ENCODE measurements around the gene GNAZ. TPM values are rescaled to one million over a fixed set of nuclear protein-coding genes. Genes with fewer than 3 reads are reported as not detected.

Gene GNAZ
- total RNA-seq, 1 donor from 2014 or later, result 1.1 TPM

DNA sequence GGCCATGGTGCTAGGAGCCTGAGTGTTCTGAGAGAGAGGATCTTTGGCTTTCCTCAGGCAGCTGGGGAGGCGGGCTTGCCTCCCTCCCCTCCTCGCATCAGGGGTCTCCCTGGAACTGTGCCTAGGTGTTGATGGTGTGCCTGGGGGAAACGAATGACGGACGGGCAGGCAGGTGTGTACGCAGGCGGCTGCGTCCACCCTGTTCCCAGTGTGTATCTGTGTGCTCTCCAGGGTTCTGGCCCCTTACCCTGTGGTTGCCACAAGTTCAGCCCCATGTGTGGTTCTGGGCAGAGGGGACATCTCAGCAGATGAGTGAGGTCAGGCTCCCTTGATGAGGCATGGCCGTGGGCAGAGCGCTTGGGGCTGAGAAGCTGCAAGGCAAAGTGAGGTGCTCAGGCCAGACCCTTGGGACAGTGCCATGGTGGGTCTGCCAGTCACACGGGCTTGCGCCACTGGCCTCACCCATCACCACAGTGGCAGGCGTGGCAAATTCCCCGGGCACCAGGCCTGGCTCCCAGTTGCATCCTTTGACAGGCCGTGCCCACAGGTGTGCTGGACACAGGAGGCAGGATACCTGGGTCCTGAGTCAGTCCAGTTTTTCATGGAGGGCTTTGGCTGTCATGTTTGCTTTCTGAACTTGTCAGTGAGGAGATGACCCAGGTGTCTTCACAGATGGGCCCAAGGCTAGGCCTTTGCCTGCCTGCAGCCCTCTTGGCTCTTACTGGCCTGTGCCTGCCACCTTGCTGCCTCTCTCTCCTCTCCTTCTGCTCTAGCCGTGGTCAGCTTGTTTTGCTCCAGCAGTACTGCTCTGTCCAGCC, 27.3 kb downstream of the GNAZ start:
- H3K4me3 Mint-ChIP-seq (ENCODE audit: unreplicated experiment), result no peak overlapping the region
- H3K36me3 Mint-ChIP-seq (ENCODE audit: low read depth, unreplicated experiment), result no peaks in the 10 kb centered on the region
- H3K4me1 ChIP-seq (ENCODE audit: insufficient read depth, low read length), result no peaks in the 10 kb centered on the region
- H2AFZ ChIP-seq (ENCODE audit: low read depth, low read length), result no peak overlapping the region
- no peaks in the 10 kb centered on the region for H3K9me3 ChIP-seq (ENCODE audit: insufficient read depth, low read depth, low read length)
- peaks cover 33% of the 10 kb centered on the region for H3K27me3 Mint-ChIP-seq (ENCODE audit: low read depth, unreplicated experiment)
- no peak overlapping the region for H3K27ac ChIP-seq (ENCODE audit: low read depth, low read length)
- TF ChIP-seq, protein P1, sequence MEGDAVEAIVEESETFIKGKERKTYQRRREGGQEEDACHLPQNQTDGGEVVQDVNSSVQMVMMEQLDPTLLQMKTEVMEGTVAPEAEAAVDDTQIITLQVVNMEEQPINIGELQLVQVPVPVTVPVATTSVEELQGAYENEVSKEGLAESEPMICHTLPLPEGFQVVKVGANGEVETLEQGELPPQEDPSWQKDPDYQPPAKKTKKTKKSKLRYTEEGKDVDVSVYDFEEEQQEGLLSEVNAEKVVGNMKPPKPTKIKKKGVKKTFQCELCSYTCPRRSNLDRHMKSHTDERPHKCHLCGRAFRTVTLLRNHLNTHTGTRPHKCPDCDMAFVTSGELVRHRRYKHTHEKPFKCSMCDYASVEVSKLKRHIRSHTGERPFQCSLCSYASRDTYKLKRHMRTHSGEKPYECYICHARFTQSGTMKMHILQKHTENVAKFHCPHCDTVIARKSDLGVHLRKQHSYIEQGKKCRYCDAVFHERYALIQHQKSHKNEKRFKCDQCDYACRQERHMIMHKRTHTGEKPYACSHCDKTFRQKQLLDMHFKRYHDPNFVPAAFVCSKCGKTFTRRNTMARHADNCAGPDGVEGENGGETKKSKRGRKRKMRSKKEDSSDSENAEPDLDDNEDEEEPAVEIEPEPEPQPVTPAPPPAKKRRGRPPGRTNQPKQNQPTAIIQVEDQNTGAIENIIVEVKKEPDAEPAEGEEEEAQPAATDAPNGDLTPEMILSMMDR (IDR thresholded peaks at IDR 0.05; ENCODE audit: insufficient read depth, low read depth, low read length), result no peak
- no peak for TF ChIP-seq EZH2 (IDR thresholded peaks at IDR 0.05; ENCODE audit: insufficient read depth, low read length)
- peaks cover 4% of the 10 kb centered on the region for H4K20me1 ChIP-seq (ENCODE audit: insufficient read depth, low read length)
- no peaks in the 10 kb centered on the region for H3K27me3 ChIP-seq (ENCODE audit: insufficient read depth, low read length)
- DNase-seq (ENCODE audit: low read depth) (no peak), FAIRE-seq (no peak)
- no peaks in the 10 kb centered on the region for H3K79me2 ChIP-seq (ENCODE audit: insufficient read depth, low read length)
- H3K4me2 ChIP-seq (ENCODE audit: low read length), result no peak overlapping the region
- H3K4me1 Mint-ChIP-seq (ENCODE audit: low read depth, unreplicated experiment), result no peaks in the 10 kb centered on the region
- H3K36me3 ChIP-seq (ENCODE audit: insufficient read depth, low read length), result no peaks in the 10 kb centered on the region
- no peak overlapping the region for H3K4me3 ChIP-seq (ENCODE audit: insufficient read depth, low read depth, low read length)
- H3K9me3 Mint-ChIP-seq (ENCODE audit: unreplicated experiment), result no peaks in the 10 kb centered on the region
- no peak overlapping the region for H3K27ac Mint-ChIP-seq (ENCODE audit: unreplicated experiment)
- no peak overlapping the region for H3K9ac ChIP-seq (ENCODE audit: low read length)

DNA sequence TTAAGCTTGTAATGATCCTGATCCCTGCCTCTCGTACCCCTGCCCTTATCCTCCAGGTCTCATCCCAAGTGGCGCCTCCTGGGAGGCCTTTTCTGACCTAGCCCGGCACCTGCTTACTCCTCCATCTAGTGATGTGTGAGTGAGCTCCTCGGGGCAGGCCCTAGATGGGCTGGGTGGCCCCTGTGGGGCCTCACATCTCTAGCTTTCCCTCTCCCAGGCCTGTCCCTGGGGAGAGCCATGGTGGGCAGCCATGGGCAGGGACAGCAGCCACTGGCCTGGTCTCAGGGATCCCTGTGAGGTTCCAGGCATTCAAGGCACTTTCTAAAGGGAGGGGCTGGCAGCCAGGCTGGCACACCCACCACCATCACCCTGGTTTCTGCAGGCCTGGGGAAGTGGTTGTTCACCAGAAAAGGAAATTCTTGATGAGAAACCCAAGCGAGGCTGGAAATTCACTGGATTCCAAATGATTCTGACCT, 27.9 kb downstream of the GNAZ start:
- TF ChIP-seq, protein P1 (IDR thresholded peaks at IDR 0.05; ENCODE audit: insufficient read depth, low read depth, low read length), result no peak
- no peak for TF ChIP-seq EZH2 (IDR thresholded peaks at IDR 0.05; ENCODE audit: insufficient read depth, low read length)
- Mint-ChIP-seq H3K27me3 (ENCODE audit: low read depth, unreplicated experiment) (peaks cover 40% of the 10 kb centered on the region), H3K27ac (ENCODE audit: unreplicated experiment) (no peak overlapping the region), H3K36me3 (ENCODE audit: low read depth, unreplicated experiment) (no peaks in the 10 kb centered on the region), H3K4me1 (ENCODE audit: low read depth, unreplicated experiment) (no peaks in the 10 kb centered on the region), H3K9me3 (ENCODE audit: unreplicated experiment) (no peaks in the 10 kb centered on the region), H3K4me3 (ENCODE audit: unreplicated experiment) (no peak overlapping the region)
- Histone ChIP-seq H2AFZ (ENCODE audit: low read depth, low read length) (no peak overlapping the region), H3K9me3 (ENCODE audit: insufficient read depth, low read depth, low read length) (no peaks in the 10 kb centered on the region), H3K4me3 (ENCODE audit: insufficient read depth, low read depth, low read length) (no peak overlapping the region), H3K27ac (ENCODE audit: low read depth, low read length) (no peak overlapping the region), H3K27me3 (ENCODE audit: insufficient read depth, low read length) (no peaks in the 10 kb centered on the region), H3K9ac (ENCODE audit: low read length) (no peak overlapping the region), H3K4me2 (ENCODE audit: low read length) (no peak overlapping the region), H4K20me1 (ENCODE audit: insufficient read depth, low read length) (peaks cover 4% of the 10 kb centered on the region), H3K79me2 (ENCODE audit: insufficient read depth, low read length) (no peaks in the 10 kb centered on the region), H3K36me3 (ENCODE audit: insufficient read depth, low read length) (no peaks in the 10 kb centered on the region), H3K4me1 (ENCODE audit: insufficient read depth, low read length) (no peaks in the 10 kb centered on the region)
- FAIRE-seq, result no peak
- DNase-seq (ENCODE audit: low read depth), result no peak

All from astrocyte (in vitro differentiated cells and primary cell).